Esophagus muscularis mucosa (tissue), 4 donors: ENCODE measurements around the gene GUCY1B1.

Source experiments
- EP300 ChIP-seq: sonication (generic); formaldehyde crosslinking; IDR thresholded peaks from one replicate; pipeline ENCODE4 v1.6.1; 2017; ENCODE audit warnings: antibody characterized with exemption
- POLR2A ChIP-seq: fragments of 450-650 bp; IDR thresholded peaks from one replicate; pipeline ENCODE4 v1.6.1; 2017; ENCODE audit warnings: antibody characterized with exemption, moderate library complexity, mild to moderate bottlenecking, low read depth
- TF ChIP-seq, protein P1 (sequence below), 3 experiments: fragments of 200-600 bp in 2 of 3; fragments of 450-650 bp in 1 of 3; sonication (generic) in 2 of 3; IDR thresholded peaks; one replicate each; pipeline ENCODE4 v1.5.1; 2017 to 2019; ENCODE audit warnings: antibody characterized with exemption in 3 of 3, mild to moderate bottlenecking in 2 of 3, moderate library complexity in 1 of 3

- TF ChIP-seq, protein P1, sequence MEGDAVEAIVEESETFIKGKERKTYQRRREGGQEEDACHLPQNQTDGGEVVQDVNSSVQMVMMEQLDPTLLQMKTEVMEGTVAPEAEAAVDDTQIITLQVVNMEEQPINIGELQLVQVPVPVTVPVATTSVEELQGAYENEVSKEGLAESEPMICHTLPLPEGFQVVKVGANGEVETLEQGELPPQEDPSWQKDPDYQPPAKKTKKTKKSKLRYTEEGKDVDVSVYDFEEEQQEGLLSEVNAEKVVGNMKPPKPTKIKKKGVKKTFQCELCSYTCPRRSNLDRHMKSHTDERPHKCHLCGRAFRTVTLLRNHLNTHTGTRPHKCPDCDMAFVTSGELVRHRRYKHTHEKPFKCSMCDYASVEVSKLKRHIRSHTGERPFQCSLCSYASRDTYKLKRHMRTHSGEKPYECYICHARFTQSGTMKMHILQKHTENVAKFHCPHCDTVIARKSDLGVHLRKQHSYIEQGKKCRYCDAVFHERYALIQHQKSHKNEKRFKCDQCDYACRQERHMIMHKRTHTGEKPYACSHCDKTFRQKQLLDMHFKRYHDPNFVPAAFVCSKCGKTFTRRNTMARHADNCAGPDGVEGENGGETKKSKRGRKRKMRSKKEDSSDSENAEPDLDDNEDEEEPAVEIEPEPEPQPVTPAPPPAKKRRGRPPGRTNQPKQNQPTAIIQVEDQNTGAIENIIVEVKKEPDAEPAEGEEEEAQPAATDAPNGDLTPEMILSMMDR (IDR thresholded peaks at IDR 0.05) = no peak
- TF ChIP-seq EP300 (no peak), POLR2A (no peak)
Measured at GRCh38 chr4:155734951-155735350, 23.9 kb upstream of the GUCY1B1 start.
